HepG2 (cell line): ENCODE data around the gene SYS1. TPM values are rescaled to one million over a fixed set of nuclear protein-coding genes. Genes with fewer than 3 reads are reported as not detected.

Experiments used
- ATF2 ChIP-seq: sonication (generic); formaldehyde crosslinking; IDR thresholded peaks from 2 replicates; pipeline ENCODE4 v1.4.0; 2020; ENCODE audit warnings: missing genetic modification reagents
- BHLHE40 ChIP-seq: IDR thresholded peaks from 2 replicates; pipeline ENCODE4 v1.6.1; 2011; ENCODE audit warnings: low read length, improper control_type of control experiment
- ETV5 ChIP-seq: IDR thresholded peaks from 2 replicates; pipeline ENCODE4 v1.6.1; 2018; ENCODE audit warnings: missing biosample characterization, missing genetic modification reagents, inconsistent platforms, borderline replicate concordance
- KMT2A ChIP-seq: sonication (generic); formaldehyde crosslinking; IDR thresholded peaks from 2 replicates; pipeline ENCODE4 v1.4.0; 2020; ENCODE audit warnings: missing genetic modification reagents
- MTERF4 ChIP-seq: sonication (generic); formaldehyde crosslinking; IDR thresholded peaks from 2 replicates; pipeline ENCODE4 v1.8.0; 2023; ENCODE audit warnings: mild to moderate bottlenecking, missing genetic modification reagents
- NR1H2 ChIP-seq: sonication (generic); formaldehyde crosslinking; IDR thresholded peaks from 2 replicates; pipeline ENCODE4 v1.8.1; 2022; ENCODE audit warnings: low read depth, missing genetic modification reagents, borderline replicate concordance
- RELA ChIP-seq: sonication (generic); formaldehyde crosslinking; IDR thresholded peaks from 2 replicates; pipeline ENCODE4 v1.4.0; 2020; ENCODE audit warnings: missing genetic modification reagents
- REPIN1 ChIP-seq: sonication (generic); formaldehyde crosslinking; IDR thresholded peaks from 2 replicates; pipeline ENCODE4 v1.8.0; 2022; ENCODE audit warnings: missing genetic modification reagents, low read depth, mild to moderate bottlenecking, borderline replicate concordance
- SALL2 ChIP-seq: sonication (generic); formaldehyde crosslinking; IDR thresholded peaks from 2 replicates; pipeline ENCODE4 v1.8.1; 2023; ENCODE audit warnings: mild to moderate bottlenecking, missing genetic modification reagents, inconsistent platforms
- SATB2 ChIP-seq: sonication (generic); formaldehyde crosslinking; IDR thresholded peaks from 2 replicates; pipeline ENCODE4 v1.5.0; 2020; ENCODE audit warnings: missing genetic modification reagents
- SP5 ChIP-seq: IDR thresholded peaks from 2 replicates; pipeline ENCODE4 v1.6.1; 2016; ENCODE audit warnings: low read depth, borderline replicate concordance
- XBP1 ChIP-seq: sonication (generic); formaldehyde crosslinking; IDR thresholded peaks from 2 replicates; pipeline ENCODE4 v1.5.0; 2020; ENCODE audit warnings: missing genetic modification reagents
- ZBTB21 ChIP-seq: sonication (generic); formaldehyde crosslinking; IDR thresholded peaks from 2 replicates; pipeline ENCODE4 v1.4.0; 2020; ENCODE audit warnings: missing genetic modification reagents
- ZHX1 ChIP-seq: sonication (generic); formaldehyde crosslinking; IDR thresholded peaks from 2 replicates; pipeline ENCODE4 v1.8.1; 2022; ENCODE audit warnings: low read depth, mild to moderate bottlenecking, missing genetic modification reagents
- ZNF34 ChIP-seq: sonication (generic); formaldehyde crosslinking; IDR thresholded peaks from 2 replicates; pipeline ENCODE4 v1.4.0; 2020; ENCODE audit warnings: mild to moderate bottlenecking, missing genetic modification reagents, borderline replicate concordance
- ZNF350 ChIP-seq: sonication (generic); formaldehyde crosslinking; IDR thresholded peaks from 2 replicates; pipeline ENCODE4 v1.4.0; 2020; ENCODE audit warnings: mild to moderate bottlenecking, low read depth, missing genetic modification reagents, borderline replicate concordance
- ZNF432 ChIP-seq: sonication (generic); formaldehyde crosslinking; IDR thresholded peaks from 2 replicates; pipeline ENCODE4 v1.5.0; 2020; ENCODE audit warnings: missing genetic modification reagents, mild to moderate bottlenecking, borderline replicate concordance
- ZNF460 ChIP-seq: sonication (generic); formaldehyde crosslinking; IDR thresholded peaks from 2 replicates; pipeline ENCODE4 v1.5.1; 2020; ENCODE audit warnings: missing genetic modification reagents, mild to moderate bottlenecking, borderline replicate concordance
- ZNF543 ChIP-seq: sonication (generic); formaldehyde crosslinking; IDR thresholded peaks from 2 replicates; pipeline ENCODE4 v1.4.0; 2020; ENCODE audit warnings: mild to moderate bottlenecking, missing genetic modification reagents
- ZNF562 ChIP-seq: sonication (generic); formaldehyde crosslinking; IDR thresholded peaks from 2 replicates; pipeline ENCODE4 v1.8.0; 2022; ENCODE audit warnings: missing genetic modification reagents, borderline replicate concordance
- ZSCAN22 ChIP-seq: sonication (generic); formaldehyde crosslinking; IDR thresholded peaks from 2 replicates; pipeline ENCODE4 v1.4.0; 2020; ENCODE audit warnings: mild to moderate bottlenecking, missing genetic modification reagents
- polyA plus RNA-seq, 8 experiments: library from polyadenylated mRNA; depleted of rRNA in 3 of 8; stranded (reverse) in 7 of 8; unstranded in 1 of 8; fragments of >200 nt; fragmentation: Illumina TruSeq in 4 of 8; extraction: Trizol in 4 of 8; gene quantifications; 2 replicates each; pipeline versions ENCODE4 v1.2.1 to v1.2.3, GENCODE V29; 2011 to 2016; ENCODE audit warnings: low read depth in 4 of 8, missing spikeins in 1 of 8, mixed read lengths in 1 of 8; ENCODE audit not compliant: insufficient read depth in 1 of 8
- total RNA-seq, 5 experiments: library from RNA; depleted of rRNA; stranded (reverse); fragments of >200 nt; fragmentation: Illumina TruSeq; extraction: Trizol; gene quantifications; 2 replicates each; pipeline ENCODE4 v1.2.3, GENCODE V29; 2016; ENCODE audit warnings: low read depth in 1 of 5
- TF ChIP-seq, protein P1 (sequence below): sonication (generic); formaldehyde crosslinking; IDR thresholded peaks from 2 replicates; pipeline ENCODE4 v1.4.0; 2020; ENCODE audit warnings: mild to moderate bottlenecking, missing genetic modification reagents, borderline replicate concordance

SYS1 gene
- total and polyA plus RNA-seq, 2 of the 13 experiments (the other 11 are each of a cell fraction or from before 2014, with no cell fraction given), result 38.3 to 65.6 TPM

GRCh38 chr20:45359069-45359405, 3.9 kb upstream of the SYS1 start (continued):
- TF ChIP-seq, protein P1, sequence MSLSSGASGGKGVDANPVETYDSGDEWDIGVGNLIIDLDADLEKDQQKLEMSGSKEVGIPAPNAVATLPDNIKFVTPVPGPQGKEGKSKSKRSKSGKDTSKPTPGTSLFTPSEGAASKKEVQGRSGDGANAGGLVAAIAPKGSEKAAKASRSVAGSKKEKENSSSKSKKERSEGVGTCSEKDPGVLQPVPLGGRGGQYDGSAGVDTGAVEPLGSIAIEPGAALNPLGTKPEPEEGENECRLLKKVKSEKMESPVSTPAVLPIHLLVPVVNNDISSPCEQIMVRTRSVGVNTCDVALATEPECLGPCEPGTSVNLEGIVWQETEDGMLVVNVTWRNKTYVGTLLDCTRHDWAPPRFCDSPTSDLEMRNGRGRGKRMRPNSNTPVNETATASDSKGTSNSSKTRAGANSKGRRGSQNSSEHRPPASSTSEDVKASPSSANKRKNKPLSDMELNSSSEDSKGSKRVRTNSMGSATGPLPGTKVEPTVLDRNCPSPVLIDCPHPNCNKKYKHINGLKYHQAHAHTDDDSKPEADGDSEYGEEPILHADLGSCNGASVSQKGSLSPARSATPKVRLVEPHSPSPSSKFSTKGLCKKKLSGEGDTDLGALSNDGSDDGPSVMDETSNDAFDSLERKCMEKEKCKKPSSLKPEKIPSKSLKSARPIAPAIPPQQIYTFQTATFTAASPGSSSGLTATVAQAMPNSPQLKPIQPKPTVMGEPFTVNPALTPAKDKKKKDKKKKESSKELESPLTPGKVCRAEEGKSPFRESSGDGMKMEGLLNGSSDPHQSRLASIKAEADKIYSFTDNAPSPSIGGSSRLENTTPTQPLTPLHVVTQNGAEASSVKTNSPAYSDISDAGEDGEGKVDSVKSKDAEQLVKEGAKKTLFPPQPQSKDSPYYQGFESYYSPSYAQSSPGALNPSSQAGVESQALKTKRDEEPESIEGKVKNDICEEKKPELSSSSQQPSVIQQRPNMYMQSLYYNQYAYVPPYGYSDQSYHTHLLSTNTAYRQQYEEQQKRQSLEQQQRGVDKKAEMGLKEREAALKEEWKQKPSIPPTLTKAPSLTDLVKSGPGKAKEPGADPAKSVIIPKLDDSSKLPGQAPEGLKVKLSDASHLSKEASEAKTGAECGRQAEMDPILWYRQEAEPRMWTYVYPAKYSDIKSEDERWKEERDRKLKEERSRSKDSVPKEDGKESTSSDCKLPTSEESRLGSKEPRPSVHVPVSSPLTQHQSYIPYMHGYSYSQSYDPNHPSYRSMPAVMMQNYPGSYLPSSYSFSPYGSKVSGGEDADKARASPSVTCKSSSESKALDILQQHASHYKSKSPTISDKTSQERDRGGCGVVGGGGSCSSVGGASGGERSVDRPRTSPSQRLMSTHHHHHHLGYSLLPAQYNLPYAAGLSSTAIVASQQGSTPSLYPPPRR, result no peak
- TF ChIP-seq ZNF432 (CRISPR knock-in tag) (no peak), ATF2 (CRISPR knock-in tag) (no peak), REPIN1 (no peak), RELA (no peak), ETV5 (CRISPR knock-in tag) (no peak), ZBTB21 (peak; percentile 68; the same call in 1 of the 2 replicates), MTERF4 (no peak), SALL2 (no peak), NR1H2 (peak; percentile 35; the same call in 1 of the 2 replicates), ZNF460 (CRISPR knock-in tag) (no peak), SATB2 (CRISPR knock-in tag) (no peak), ZNF350 (CRISPR knock-in tag) (no peak), ZSCAN22 (CRISPR knock-in tag) (no peak), KMT2A (CRISPR knock-in tag) (no peak), BHLHE40 (no peak), ZHX1 (CRISPR knock-in tag) (peak; percentile 34; the same call in 1 of the 2 replicates), ZNF543 (CRISPR knock-in tag) (no peak), ZNF34 (CRISPR knock-in tag) (no peak), ZNF562 (CRISPR knock-in tag) (no peak), XBP1 (no peak), SP5 (no peak)
